CD4-positive, alpha-beta memory T cell (primary cell): ENCODE measurements around the gene L3MBTL4. TPM values are rescaled to one million over a fixed set of nuclear protein-coding genes. Genes with fewer than 3 reads are reported as not detected.

Source experiments
- CTCF ChIA-PET: fragments of 350-600 bp; sonication (Branson Sonifier 250); formaldehyde crosslinking; loops from one replicate; lab custom pipeline; 2021; ENCODE audit warnings: inconsistent platforms; ENCODE audit not compliant: partially characterized antibody; lab: Charles Lee
- POLR2A ChIA-PET: fragments of 350-600 bp; sonication (Branson Sonifier 250); formaldehyde crosslinking; loops from one replicate; lab custom pipeline; 2021; ENCODE audit not compliant: partially characterized antibody; lab: Charles Lee
- DNase-seq, 5 donors: peaks; one replicate each; pipeline versions ENCODE4 v3.0.0 to v3.0.0-alpha.2; 2020 to 2022; ENCODE audit warnings: mixed read lengths in 1 of 5
- H3K27ac ChIP-seq: one replicate; pipeline ENCODE4 v1.7.0; 2013; ENCODE audit warnings: low read depth, low read length
- H3K27me3 ChIP-seq: 2 replicates; pipeline ENCODE4 v1.7.0; 2013; ENCODE audit warnings: mild to moderate bottlenecking, low read length, moderate library complexity; ENCODE audit not compliant: insufficient read depth
- H3K36me3 ChIP-seq: 2 replicates; pipeline ENCODE4 v1.7.0; 2013; ENCODE audit warnings: mild to moderate bottlenecking, low read length, moderate library complexity; ENCODE audit not compliant: insufficient read depth
- H3K4me1 ChIP-seq: 2 replicates; pipeline ENCODE4 v1.7.0; 2013; ENCODE audit warnings: mild to moderate bottlenecking, low read length, moderate library complexity; ENCODE audit not compliant: insufficient read depth
- H3K4me3 ChIP-seq, 2 donors: one replicate each; pipeline ENCODE4 v1.7.0; 2013; ENCODE audit warnings: low read length in 2 of 2, mild to moderate bottlenecking in 1 of 2
- H3K9me3 ChIP-seq, 2 donors: one replicate each; pipeline ENCODE4 v1.7.0; 2013; ENCODE audit warnings: low read length in 2 of 2, control low read depth in 1 of 2; ENCODE audit not compliant: control insufficient read depth in 1 of 2
- H3K27ac Mint-ChIP-seq, 7 donors: one replicate each; pipeline ENCODE4 v1.8.0; 2020 to 2021; ENCODE audit warnings: mixed read lengths in 7 of 7, mild to moderate bottlenecking in 6 of 7, inconsistent platforms in 3 of 7, moderate library complexity in 3 of 7
- H3K27me3 Mint-ChIP-seq, 2 donors: one replicate each; pipeline ENCODE4 v1.8.0; 2020 to 2021; ENCODE audit warnings: mixed read lengths in 2 of 2
- H3K36me3 Mint-ChIP-seq, 2 donors: one replicate each; pipeline ENCODE4 v1.8.0; 2020 to 2021; ENCODE audit warnings: mixed read lengths in 2 of 2, inconsistent platforms in 1 of 2, mild to moderate bottlenecking in 1 of 2
- H3K4me1 Mint-ChIP-seq, 4 donors: one replicate each; pipeline ENCODE4 v1.8.0; 2020 to 2021; ENCODE audit warnings: mixed read lengths in 4 of 4, mild to moderate bottlenecking in 1 of 4
- H3K4me3 Mint-ChIP-seq, 8 donors: one replicate each; pipeline ENCODE4 v1.8.0; 2020 to 2021; ENCODE audit warnings: mixed read lengths in 8 of 8, mild to moderate bottlenecking in 7 of 8, moderate library complexity in 6 of 8, inconsistent platforms in 3 of 8
- H3K9me3 Mint-ChIP-seq, 8 donors: one replicate each; pipeline ENCODE4 v1.8.0; 2020 to 2021; ENCODE audit warnings: mixed read lengths in 8 of 8, mild to moderate bottlenecking in 5 of 8, inconsistent platforms in 3 of 8, moderate library complexity in 1 of 8
- intact Hi-C: fragments of 100-400 bp; cut with micrococcal nuclease; formaldehyde crosslinking; loops from one replicate; pipeline ENCODE4 v1.15.1; 2023
- polyA plus RNA-seq, 2 donors: library from polyadenylated mRNA; unstranded; fragments of 300-500 nt; fragmentation: Illumina TruSeq; gene quantifications; one replicate each; pipeline ENCODE4 v1.2.3, GENCODE V29; 2021
- total RNA-seq, 2 experiments: library from RNA; stranded (reverse); gene quantifications; one replicate each; pipeline ENCODE4 v1.2.3, GENCODE V29; 2021

L3MBTL4 gene
- total and polyA plus RNA-seq, 4 experiments from 2014 or later, result 0.49 to 0.53 TPM; not detected in 2

DNA sequence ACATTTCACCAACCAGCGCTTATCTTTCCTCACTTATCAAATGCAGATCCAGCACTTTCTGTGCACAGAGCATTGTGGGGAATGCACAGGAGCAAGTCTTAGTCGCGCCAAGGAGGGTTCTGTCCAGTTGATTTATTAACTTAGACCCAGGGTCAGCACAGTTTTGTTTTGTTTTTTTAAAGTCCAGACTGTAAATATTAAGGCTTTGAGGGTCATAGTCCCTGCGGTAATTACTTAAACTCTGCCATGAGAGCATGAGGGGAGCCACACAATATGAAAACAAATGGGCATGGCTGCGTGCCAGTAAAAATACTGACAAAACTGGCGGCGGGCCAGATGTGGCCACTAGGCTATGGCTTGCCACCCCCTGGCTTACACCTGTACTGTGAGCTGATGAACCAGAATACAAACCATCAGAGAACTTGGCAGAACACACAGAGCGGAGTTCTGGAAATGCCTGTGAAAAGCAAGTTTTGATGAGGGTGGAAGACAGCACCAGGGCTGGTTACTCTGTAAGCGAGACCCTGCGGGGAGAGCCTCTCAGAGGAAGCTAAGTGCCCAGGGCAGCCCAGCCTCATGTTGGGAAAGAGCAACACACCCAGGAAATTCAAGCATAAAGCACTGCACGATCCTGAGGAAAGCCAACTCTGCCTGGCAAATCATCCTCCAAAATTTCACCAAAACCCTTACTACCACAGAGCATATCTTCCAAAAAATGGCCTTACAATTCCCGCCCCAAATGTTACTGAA is 43.6 kb downstream of the L3MBTL4 start:
- Histone ChIP-seq H3K36me3 (no peaks in the 10 kb centered on the region), H3K27me3 (no peaks in the 10 kb centered on the region), H3K27ac (no peak overlapping the region), H3K9me3 (no peaks in the 10 kb centered on the region), H3K4me3 (no peak overlapping the region), H3K4me1 (no peaks in the 10 kb centered on the region)
- Mint-ChIP-seq H3K4me1 (no peaks in the 10 kb centered on the region), H3K27ac (no peak overlapping the region), H3K4me3 (no peak overlapping the region), H3K9me3 (peaks cover 1 to 15% (median 8%) of the 10 kb centered on the region in 8 donors), H3K27me3 (no peaks in the 10 kb centered on the region), H3K36me3 (no peaks in the 10 kb centered on the region)
- ChIA-PET POLR2A (no interaction called here), CTCF (no interaction called here)
- intact Hi-C loops, result no loop called here
- no peak for DNase-seq

DNA sequence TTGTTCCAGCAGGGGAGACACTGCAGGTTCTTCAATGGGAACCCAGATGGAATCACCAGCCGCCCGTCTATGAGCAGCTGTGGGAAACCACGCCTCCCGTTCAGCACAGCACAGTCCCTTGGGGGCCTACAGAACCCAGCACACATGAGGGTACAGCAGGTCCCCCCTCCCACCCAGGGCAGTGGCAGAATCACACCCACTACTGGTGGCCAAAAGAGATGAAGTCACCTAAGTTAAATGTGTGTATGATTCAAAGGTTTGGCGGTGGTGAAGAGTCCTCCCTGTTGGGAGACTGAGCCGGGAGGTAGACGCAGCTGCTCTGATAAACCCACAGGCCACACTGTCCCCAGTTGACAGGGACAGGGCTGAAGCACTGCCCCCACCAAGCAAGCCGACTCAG is 44.3 kb downstream of the L3MBTL4 start:
- H3K27ac ChIP-seq, result no peak overlapping the region
- Mint-ChIP-seq H3K27me3 (no peaks in the 10 kb centered on the region), H3K4me1 (no peaks in the 10 kb centered on the region), H3K9me3 (peaks cover 0 to 11% (median 6%) of the 10 kb centered on the region in 8 donors), H3K36me3 (no peaks in the 10 kb centered on the region), H3K27ac (no peak overlapping the region), H3K4me3 (no peak overlapping the region)
- intact Hi-C loops, result no loop called here
- H3K36me3 ChIP-seq, result no peaks in the 10 kb centered on the region
- H3K9me3 ChIP-seq, result no peaks in the 10 kb centered on the region
- no peak for DNase-seq
- no peaks in the 10 kb centered on the region for H3K27me3 ChIP-seq
- CTCF ChIA-PET, result no interaction called here
- no peak overlapping the region for H3K4me3 ChIP-seq
- POLR2A ChIA-PET, result no interaction called here
- no peaks in the 10 kb centered on the region for H3K4me1 ChIP-seq

DNA sequence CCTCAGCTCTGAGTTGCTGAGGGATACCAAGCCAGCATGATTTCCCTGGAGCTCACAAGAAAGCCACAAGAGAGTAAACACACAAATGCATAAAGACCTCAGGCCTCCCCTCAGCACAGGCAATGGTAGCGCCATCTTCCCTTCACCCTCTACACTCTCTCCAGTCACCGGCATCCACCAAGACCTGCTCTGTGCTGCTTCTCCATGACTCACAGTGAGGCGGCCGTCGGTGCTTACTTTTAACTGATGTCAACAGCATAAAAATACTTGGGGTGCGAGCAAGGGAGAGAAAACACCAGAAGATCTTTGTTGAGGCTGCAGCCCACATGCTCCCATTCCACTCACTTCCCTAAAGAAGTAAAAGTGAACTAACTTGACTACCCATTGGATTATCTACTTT is 46.7 kb downstream of the L3MBTL4 start:
- intact Hi-C loops, result no loop called here
- H3K27ac ChIP-seq, result no peak overlapping the region

DNA sequence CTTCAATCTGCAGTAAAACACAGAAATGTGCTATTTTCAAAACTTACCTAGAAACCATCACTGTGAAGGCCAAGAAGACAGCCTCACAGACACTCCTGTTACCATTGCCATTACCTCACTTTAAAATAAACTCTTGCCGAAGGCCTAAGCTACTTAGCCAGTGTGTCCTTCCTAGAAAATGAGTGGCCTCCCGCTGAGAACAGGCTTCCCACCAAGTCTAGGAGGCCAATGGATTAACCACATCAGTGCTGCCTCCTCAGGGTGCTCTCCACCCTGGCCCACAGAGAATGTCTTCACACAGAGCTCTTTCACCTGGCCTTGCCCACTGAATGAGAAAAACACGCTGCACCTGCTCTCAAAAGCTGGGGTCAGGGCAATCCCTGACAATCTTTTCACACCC is 47.5 kb downstream of the L3MBTL4 start:
- Histone ChIP-seq H3K4me1 (no peaks in the 10 kb centered on the region), H3K9me3 (no peaks in the 10 kb centered on the region), H3K4me3 (no peak overlapping the region), H3K27ac (no peak overlapping the region), H3K27me3 (no peaks in the 10 kb centered on the region), H3K36me3 (no peaks in the 10 kb centered on the region)
- H3K27ac Mint-ChIP-seq, result no peak overlapping the region
- intact Hi-C loops, result no loop called here
- no peaks in the 10 kb centered on the region for H3K27me3 Mint-ChIP-seq
- peaks cover 0 to 12% (median 3%) of the 10 kb centered on the region in 8 donors for H3K9me3 Mint-ChIP-seq
- POLR2A ChIA-PET, result no interaction called here
- CTCF ChIA-PET, result no interaction called here
- no peaks in the 10 kb centered on the region for H3K36me3 Mint-ChIP-seq
- no peak overlapping the region for H3K4me3 Mint-ChIP-seq
- no peak for DNase-seq
- H3K4me1 Mint-ChIP-seq, result no peaks in the 10 kb centered on the region

More for the DNA sequence above, 46.7 kb downstream of the L3MBTL4 start:
- H3K36me3 ChIP-seq, result no peaks in the 10 kb centered on the region
- Mint-ChIP-seq H3K27ac (no peak overlapping the region), H3K27me3 (no peaks in the 10 kb centered on the region), H3K4me3 (no peak overlapping the region), H3K9me3 (peaks cover 0 to 12% (median 3%) of the 10 kb centered on the region in 8 donors), H3K36me3 (no peaks in the 10 kb centered on the region), H3K4me1 (no peaks in the 10 kb centered on the region)
- ChIA-PET CTCF (no interaction called here), POLR2A (no interaction called here)
- H3K9me3 ChIP-seq, result no peaks in the 10 kb centered on the region
- no peaks in the 10 kb centered on the region for H3K27me3 ChIP-seq
- H3K4me3 ChIP-seq, result no peak overlapping the region
- no peak for DNase-seq
- no peaks in the 10 kb centered on the region for H3K4me1 ChIP-seq

DNA sequence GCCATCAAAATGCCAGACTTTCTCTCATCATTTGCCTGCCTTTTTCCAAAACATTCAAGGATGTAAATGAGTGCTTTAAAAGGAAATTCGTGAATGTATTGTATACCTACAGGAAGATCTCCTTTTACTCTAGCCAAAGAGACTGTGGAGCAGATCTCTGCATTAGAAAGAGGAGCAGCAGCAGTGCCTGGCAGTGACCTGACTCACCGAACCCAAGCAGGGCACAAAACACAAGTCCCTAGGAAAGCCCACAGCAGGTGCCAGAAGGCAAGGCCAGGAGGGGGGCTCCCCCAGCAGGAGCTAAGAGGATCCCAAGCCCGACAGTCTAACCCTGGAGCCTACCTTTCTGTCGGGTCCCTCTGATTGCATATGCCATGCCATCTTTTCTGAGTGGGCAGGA is 47.9 kb downstream of the L3MBTL4 start:
- ChIA-PET CTCF (no interaction called here), POLR2A (no interaction called here)
- Mint-ChIP-seq H3K4me1 (no peaks in the 10 kb centered on the region), H3K4me3 (no peak overlapping the region), H3K27me3 (no peaks in the 10 kb centered on the region), H3K9me3 (peaks cover 0 to 12% (median 3%) of the 10 kb centered on the region in 8 donors), H3K36me3 (no peaks in the 10 kb centered on the region), H3K27ac (no peak overlapping the region)
- no peak overlapping the region for H3K27ac ChIP-seq
- no peaks in the 10 kb centered on the region for H3K4me1 ChIP-seq
- H3K36me3 ChIP-seq, result no peaks in the 10 kb centered on the region
- intact Hi-C loops, result no loop called here
- no peak for DNase-seq
- no peaks in the 10 kb centered on the region for H3K9me3 ChIP-seq
- no peaks in the 10 kb centered on the region for H3K27me3 ChIP-seq
- no peak overlapping the region for H3K4me3 ChIP-seq

DNA sequence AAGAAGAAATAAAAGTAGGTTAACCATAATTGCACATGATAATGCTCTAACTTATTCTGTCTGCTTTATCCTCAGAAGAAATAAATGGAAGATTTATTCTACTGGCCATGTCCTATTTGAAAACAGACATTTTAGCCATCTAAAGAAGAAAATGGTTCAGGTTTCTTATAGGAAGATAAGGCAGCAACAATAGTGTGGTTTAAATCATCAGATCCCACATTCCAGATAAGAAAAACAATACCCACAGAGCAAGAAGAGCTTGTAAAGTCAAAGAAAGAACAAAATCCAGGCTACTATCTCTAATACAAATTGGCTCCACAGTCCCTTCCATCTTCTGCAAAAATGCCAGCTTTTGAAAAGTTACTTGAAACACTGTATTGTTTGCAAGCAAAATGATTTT is 49.3 kb downstream of the L3MBTL4 start:
- Mint-ChIP-seq H3K36me3 (no peaks in the 10 kb centered on the region), H3K4me1 (no peaks in the 10 kb centered on the region), H3K4me3 (no peak overlapping the region), H3K27me3 (no peaks in the 10 kb centered on the region), H3K9me3 (peaks cover 0 to 16% (median 3%) of the 10 kb centered on the region in 8 donors), H3K27ac (no peak overlapping the region)
- Histone ChIP-seq H3K4me1 (no peaks in the 10 kb centered on the region), H3K9me3 (no peaks in the 10 kb centered on the region), H3K27me3 (no peaks in the 10 kb centered on the region), H3K27ac (no peak overlapping the region), H3K4me3 (no peak overlapping the region), H3K36me3 (no peaks in the 10 kb centered on the region)
- intact Hi-C loops, result no loop called here
- DNase-seq, result no peak
- CTCF ChIA-PET, result no interaction called here
- POLR2A ChIA-PET, result no interaction called here

DNA sequence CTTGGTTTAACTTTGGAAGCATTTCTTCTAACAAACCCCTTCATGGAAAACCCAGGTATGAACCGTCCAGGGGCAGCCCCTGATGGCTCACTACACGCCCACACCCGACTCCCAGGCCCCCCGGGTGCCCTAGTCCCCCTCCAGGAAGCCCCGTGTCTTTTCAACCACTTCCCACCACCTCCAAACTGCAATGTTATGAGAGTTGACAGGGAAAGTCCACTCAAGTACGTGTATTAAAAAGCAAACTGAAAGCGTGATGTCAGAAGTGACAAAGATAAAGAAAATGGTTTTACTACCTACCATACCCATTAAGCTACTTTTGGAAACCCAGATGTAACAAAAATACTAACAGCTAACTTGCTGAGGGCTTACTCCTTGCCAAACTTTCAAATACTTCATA is 51.5 kb downstream of the L3MBTL4 start:
- H3K27ac Mint-ChIP-seq, result no peak overlapping the region
- CTCF ChIA-PET, result no interaction called here
- no peaks in the 10 kb centered on the region for H3K4me1 Mint-ChIP-seq
- no peak for DNase-seq
- Histone ChIP-seq H3K27me3 (no peaks in the 10 kb centered on the region), H3K9me3 (no peaks in the 10 kb centered on the region), H3K4me3 (no peak overlapping the region), H3K27ac (no peak overlapping the region), H3K4me1 (no peaks in the 10 kb centered on the region), H3K36me3 (no peaks in the 10 kb centered on the region)
- intact Hi-C loops, result no loop called here
- H3K36me3 Mint-ChIP-seq, result no peaks in the 10 kb centered on the region
- H3K4me3 Mint-ChIP-seq, result no peak overlapping the region
- no peaks in the 10 kb centered on the region for H3K27me3 Mint-ChIP-seq
- POLR2A ChIA-PET, result no interaction called here
- peaks cover 0 to 13% (median 1%) of the 10 kb centered on the region in 8 donors for H3K9me3 Mint-ChIP-seq
